Erythroblast (primary cell): Measurements from ENCODE around the gene NIPBL.

ENCODE experiments used
- GATA1 ChIP-seq: IDR thresholded peaks from 2 replicates; pipeline ENCODE4 v1.6.1; 2011; ENCODE audit warnings: low read depth, mild to moderate bottlenecking, control low read depth, low read length, moderate library complexity
- POLR2A ChIP-seq: IDR thresholded peaks from 2 replicates; pipeline ENCODE4 v1.6.1; 2011; ENCODE audit warnings: mild to moderate bottlenecking, low read length

DNA sequence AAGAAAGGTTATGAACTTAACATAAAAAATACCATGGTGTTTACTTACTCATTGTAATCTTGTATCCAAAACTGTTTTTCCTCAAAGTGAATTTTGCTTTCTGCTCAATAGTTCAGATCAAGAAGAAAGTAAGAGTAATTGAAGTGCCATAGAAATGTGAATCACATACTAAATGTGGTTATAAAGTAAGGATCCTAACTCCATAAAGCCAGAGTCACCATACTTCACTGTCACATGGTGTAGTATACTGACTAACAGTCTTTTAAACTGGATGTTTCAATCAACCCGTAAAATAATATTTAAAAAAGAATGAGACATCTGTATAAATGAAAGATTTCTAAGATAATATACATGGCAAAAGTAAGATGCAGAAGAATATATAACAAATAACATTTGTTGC, 72.1 kb downstream of the NIPBL start:
- no peak for TF ChIP-seq POLR2A
- no peak for TF ChIP-seq GATA1
